ENCODE results near the gene ODAD3.

DNA sequence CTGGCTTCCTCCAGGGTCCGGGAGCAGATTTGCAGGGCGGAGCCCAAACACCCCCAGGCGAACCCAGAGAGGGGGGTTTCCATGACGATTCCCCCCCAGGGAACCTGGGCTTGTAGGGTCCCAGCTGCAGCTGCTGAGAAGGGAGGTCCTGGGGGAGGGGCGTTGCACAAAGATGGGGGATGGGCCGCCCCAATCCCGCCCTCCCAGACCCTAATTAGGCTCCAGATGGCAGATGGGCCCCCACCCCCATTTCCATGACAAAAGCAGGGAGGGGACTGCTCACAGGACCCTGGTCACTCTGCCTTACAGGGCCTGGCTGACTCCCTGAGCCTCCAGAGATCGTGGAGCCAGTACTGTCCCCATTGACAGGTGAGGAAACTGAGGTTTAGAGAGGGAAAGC lies 30.7 kb upstream of the ODAD3 start:
- TF ChIP-seq, protein P1, sequence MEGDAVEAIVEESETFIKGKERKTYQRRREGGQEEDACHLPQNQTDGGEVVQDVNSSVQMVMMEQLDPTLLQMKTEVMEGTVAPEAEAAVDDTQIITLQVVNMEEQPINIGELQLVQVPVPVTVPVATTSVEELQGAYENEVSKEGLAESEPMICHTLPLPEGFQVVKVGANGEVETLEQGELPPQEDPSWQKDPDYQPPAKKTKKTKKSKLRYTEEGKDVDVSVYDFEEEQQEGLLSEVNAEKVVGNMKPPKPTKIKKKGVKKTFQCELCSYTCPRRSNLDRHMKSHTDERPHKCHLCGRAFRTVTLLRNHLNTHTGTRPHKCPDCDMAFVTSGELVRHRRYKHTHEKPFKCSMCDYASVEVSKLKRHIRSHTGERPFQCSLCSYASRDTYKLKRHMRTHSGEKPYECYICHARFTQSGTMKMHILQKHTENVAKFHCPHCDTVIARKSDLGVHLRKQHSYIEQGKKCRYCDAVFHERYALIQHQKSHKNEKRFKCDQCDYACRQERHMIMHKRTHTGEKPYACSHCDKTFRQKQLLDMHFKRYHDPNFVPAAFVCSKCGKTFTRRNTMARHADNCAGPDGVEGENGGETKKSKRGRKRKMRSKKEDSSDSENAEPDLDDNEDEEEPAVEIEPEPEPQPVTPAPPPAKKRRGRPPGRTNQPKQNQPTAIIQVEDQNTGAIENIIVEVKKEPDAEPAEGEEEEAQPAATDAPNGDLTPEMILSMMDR (IDR thresholded peaks at IDR 0.05; ENCODE audit: insufficient read depth, low read length): no peak
- TF ChIP-seq POLR2AphosphoS5 (IDR thresholded peaks at IDR 0.05; ENCODE audit: low read depth): no peak
- TF ChIP-seq, protein P2, sequence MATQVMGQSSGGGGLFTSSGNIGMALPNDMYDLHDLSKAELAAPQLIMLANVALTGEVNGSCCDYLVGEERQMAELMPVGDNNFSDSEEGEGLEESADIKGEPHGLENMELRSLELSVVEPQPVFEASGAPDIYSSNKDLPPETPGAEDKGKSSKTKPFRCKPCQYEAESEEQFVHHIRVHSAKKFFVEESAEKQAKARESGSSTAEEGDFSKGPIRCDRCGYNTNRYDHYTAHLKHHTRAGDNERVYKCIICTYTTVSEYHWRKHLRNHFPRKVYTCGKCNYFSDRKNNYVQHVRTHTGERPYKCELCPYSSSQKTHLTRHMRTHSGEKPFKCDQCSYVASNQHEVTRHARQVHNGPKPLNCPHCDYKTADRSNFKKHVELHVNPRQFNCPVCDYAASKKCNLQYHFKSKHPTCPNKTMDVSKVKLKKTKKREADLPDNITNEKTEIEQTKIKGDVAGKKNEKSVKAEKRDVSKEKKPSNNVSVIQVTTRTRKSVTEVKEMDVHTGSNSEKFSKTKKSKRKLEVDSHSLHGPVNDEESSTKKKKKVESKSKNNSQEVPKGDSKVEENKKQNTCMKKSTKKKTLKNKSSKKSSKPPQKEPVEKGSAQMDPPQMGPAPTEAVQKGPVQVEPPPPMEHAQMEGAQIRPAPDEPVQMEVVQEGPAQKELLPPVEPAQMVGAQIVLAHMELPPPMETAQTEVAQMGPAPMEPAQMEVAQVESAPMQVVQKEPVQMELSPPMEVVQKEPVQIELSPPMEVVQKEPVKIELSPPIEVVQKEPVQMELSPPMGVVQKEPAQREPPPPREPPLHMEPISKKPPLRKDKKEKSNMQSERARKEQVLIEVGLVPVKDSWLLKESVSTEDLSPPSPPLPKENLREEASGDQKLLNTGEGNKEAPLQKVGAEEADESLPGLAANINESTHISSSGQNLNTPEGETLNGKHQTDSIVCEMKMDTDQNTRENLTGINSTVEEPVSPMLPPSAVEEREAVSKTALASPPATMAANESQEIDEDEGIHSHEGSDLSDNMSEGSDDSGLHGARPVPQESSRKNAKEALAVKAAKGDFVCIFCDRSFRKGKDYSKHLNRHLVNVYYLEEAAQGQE (IDR thresholded peaks at IDR 0.05; ENCODE audit: insufficient replicate concordance, low read depth): no peak
- TF ChIP-seq SPI1 (IDR thresholded peaks at IDR 0.05; ENCODE audit: borderline replicate concordance, low read depth): no peak
- no peak for TF ChIP-seq GABPA (IDR thresholded peaks at IDR 0.05; ENCODE audit: low read depth)

All from HL-60 (cell line).